Adrenal gland (tissue), 5 donors: ENCODE measurements around the gene PCP4.

Experiments used
- POLR2A ChIP-seq, 2 donors: fragments of 450-650 bp; IDR thresholded peaks; one replicate each; pipeline ENCODE4 v1.6.1; 2017; ENCODE audit warnings: antibody characterized with exemption in 2 of 2, mild to moderate bottlenecking in 2 of 2, moderate library complexity in 1 of 2
- TF ChIP-seq, protein P1 (sequence below), 6 experiments: fragments of 450-650 bp in 4 of 6; fragments of 200-600 bp in 2 of 6; sonication (generic) in 1 of 6; IDR thresholded peaks; 1 replicate in 5 of 6; 2 replicates in 1 of 6; pipeline versions ENCODE4 v1.5.1 to v1.8.0; 2016 to 2021; ENCODE audit warnings: antibody characterized with exemption in 6 of 6, mild to moderate bottlenecking in 2 of 6, moderate library complexity in 1 of 6
- donor health status: DM: no; HTN: no; CAD: no.

DNA sequence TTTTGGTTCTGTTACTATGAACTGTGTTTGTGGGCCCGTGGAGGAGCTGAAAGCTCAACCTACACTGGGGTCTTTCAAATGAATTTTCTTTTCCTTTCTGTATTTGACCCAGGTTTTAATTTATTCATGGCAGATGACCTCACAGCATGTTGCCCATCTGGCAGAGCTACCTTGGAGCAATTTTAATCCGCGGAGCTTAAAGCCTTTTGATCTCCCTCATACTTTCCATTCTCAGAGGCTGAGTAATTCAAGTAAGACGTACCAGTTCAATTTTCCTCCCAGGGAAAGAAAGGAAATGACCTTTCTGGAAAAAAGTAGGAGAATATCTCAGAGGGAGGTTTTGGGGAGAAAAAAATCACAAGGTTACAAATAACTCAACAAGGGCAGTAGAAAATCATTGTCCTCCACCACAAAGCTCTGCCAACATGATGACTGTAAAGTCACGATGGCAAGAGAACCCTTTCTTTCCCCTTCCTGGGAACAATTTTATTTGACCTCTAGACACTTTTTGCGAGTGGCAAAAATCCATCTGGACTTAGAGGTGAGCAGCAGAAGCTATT lies 21.6 kb upstream of the PCP4 start:
- TF ChIP-seq, protein P1, sequence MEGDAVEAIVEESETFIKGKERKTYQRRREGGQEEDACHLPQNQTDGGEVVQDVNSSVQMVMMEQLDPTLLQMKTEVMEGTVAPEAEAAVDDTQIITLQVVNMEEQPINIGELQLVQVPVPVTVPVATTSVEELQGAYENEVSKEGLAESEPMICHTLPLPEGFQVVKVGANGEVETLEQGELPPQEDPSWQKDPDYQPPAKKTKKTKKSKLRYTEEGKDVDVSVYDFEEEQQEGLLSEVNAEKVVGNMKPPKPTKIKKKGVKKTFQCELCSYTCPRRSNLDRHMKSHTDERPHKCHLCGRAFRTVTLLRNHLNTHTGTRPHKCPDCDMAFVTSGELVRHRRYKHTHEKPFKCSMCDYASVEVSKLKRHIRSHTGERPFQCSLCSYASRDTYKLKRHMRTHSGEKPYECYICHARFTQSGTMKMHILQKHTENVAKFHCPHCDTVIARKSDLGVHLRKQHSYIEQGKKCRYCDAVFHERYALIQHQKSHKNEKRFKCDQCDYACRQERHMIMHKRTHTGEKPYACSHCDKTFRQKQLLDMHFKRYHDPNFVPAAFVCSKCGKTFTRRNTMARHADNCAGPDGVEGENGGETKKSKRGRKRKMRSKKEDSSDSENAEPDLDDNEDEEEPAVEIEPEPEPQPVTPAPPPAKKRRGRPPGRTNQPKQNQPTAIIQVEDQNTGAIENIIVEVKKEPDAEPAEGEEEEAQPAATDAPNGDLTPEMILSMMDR (IDR thresholded peaks at IDR 0.05), result no peak
- no peak for TF ChIP-seq POLR2A (IDR thresholded peaks at IDR 0.05)
